Neural crest cell (in vitro differentiated cells): ENCODE results near the gene CMIP. TPM values are rescaled to one million over a fixed set of nuclear protein-coding genes. Genes with fewer than 3 reads are reported as not detected.

Source experiments
- DNase-seq: peaks from one replicate; pipeline ENCODE4 v3.0.0; 2021; ENCODE audit warnings: low read depth, mixed read lengths, low spot score
- H3K27ac Mint-ChIP-seq: one replicate; pipeline ENCODE4 v1.8.0; 2021; ENCODE audit warnings: mild to moderate bottlenecking, mixed read lengths; ENCODE audit not compliant: unreplicated experiment
- H3K27me3 Mint-ChIP-seq: 2 replicates; pipeline ENCODE4 v1.8.0; 2021; ENCODE audit warnings: low read depth, mild to moderate bottlenecking, mixed read lengths
- H3K36me3 Mint-ChIP-seq: 2 replicates; pipeline ENCODE4 v1.8.0; 2021; ENCODE audit warnings: low read depth, mild to moderate bottlenecking, mixed read lengths
- H3K4me1 Mint-ChIP-seq: 2 replicates; pipeline ENCODE4 v1.8.0; 2021; ENCODE audit warnings: mixed read lengths
- H3K4me3 Mint-ChIP-seq: one replicate; pipeline ENCODE4 v1.8.0; 2021; ENCODE audit warnings: mild to moderate bottlenecking, mixed read lengths
- H3K9me3 Mint-ChIP-seq: 2 replicates; pipeline ENCODE4 v1.8.0; 2021; ENCODE audit warnings: mixed read lengths
- CTCF ChIP-seq: fragments of 200-600 bp; sonication (generic); conservative IDR thresholded peaks from 2 replicates; pipeline ENCODE4 v1.5.0; 2021; ENCODE audit warnings: antibody characterized with exemption, mild to moderate bottlenecking
- total RNA-seq: library from RNA; stranded (reverse); gene quantifications from 2 replicates; pipeline ENCODE4 v1.2.1, GENCODE V29; 2021

CMIP gene
- total RNA-seq, 1 donor from 2014 or later, result 41.2 TPM

GRCh38 chr16:81553080-81553813, 108.6 kb downstream of the CMIP start:
- no peak overlapping the region for H3K4me3 Mint-ChIP-seq
- H3K27ac Mint-ChIP-seq, result no peak overlapping the region
- H3K27me3 Mint-ChIP-seq, result no peaks in the 10 kb centered on the region
- no peaks in the 10 kb centered on the region for H3K9me3 Mint-ChIP-seq
- H3K36me3 Mint-ChIP-seq, result no peaks in the 10 kb centered on the region
- peaks cover 15% of the 10 kb centered on the region for H3K4me1 Mint-ChIP-seq
- no peak for DNase-seq
- no peak for TF ChIP-seq CTCF

- DNase-seq, result no peak
- Mint-ChIP-seq H3K36me3 (no peaks in the 10 kb centered on the region), H3K27ac (peak overlapping the region; percentile 67), H3K9me3 (no peaks in the 10 kb centered on the region), H3K27me3 (no peaks in the 10 kb centered on the region), H3K4me1 (peaks cover 15% of the 10 kb centered on the region), H3K4me3 (no peak overlapping the region)
- TF ChIP-seq CTCF, result no peak
These were observed 109.4 kb downstream of the CMIP start for GRCh38 chr16:81553814-81554675.

GRCh38 chr16:81554979-81555378, 110.4 kb downstream of the CMIP start:
- no peak overlapping the region for H3K27ac Mint-ChIP-seq
- no peak overlapping the region for H3K4me3 Mint-ChIP-seq
- H3K27me3 Mint-ChIP-seq, result no peaks in the 10 kb centered on the region
- no peaks in the 10 kb centered on the region for H3K9me3 Mint-ChIP-seq
- no peaks in the 10 kb centered on the region for H3K36me3 Mint-ChIP-seq
- H3K4me1 Mint-ChIP-seq, result peaks cover 15% of the 10 kb centered on the region
- no peak for TF ChIP-seq CTCF
- DNase-seq, result no peak

GRCh38 chr16:81555660-81556059, 111.1 kb downstream of the CMIP start:
- DNase-seq, result no peak
- Mint-ChIP-seq H3K4me1 (peaks cover 15% of the 10 kb centered on the region), H3K27ac (no peak overlapping the region), H3K36me3 (no peaks in the 10 kb centered on the region), H3K27me3 (no peaks in the 10 kb centered on the region), H3K9me3 (no peaks in the 10 kb centered on the region), H3K4me3 (no peak overlapping the region)
- no peak for TF ChIP-seq CTCF

- Mint-ChIP-seq H3K27ac (no peak overlapping the region), H3K4me1 (peaks cover 11% of the 10 kb centered on the region), H3K4me3 (no peak overlapping the region), H3K36me3 (no peaks in the 10 kb centered on the region), H3K27me3 (no peaks in the 10 kb centered on the region), H3K9me3 (no peaks in the 10 kb centered on the region)
- DNase-seq, result no peak
- no peak for TF ChIP-seq CTCF
These were observed 112.2 kb downstream of the CMIP start for GRCh38 chr16:81556715-81557284.
